Stimulated activated CD8-positive, alpha-beta memory T cell treated with anti-CD3 and anti-CD28 coated beads, Interleukin-4, amount 100 ng/mL, for 1 hour (primary cell): ENCODE results near the gene ARHGEF3.
"Not testable (repeated sequence)": the region's sequence is repeated elsewhere in the genome, so short reads cannot be mapped to it uniquely, and the experiment has no call there.

Experiments
- DNase-seq, 2 donors: peaks; one replicate each; pipeline ENCODE4 v3.0.0-alpha.2; 2020; ENCODE audit warnings: low read depth in 2 of 2, low spot score in 1 of 2

ARHGEF3 gene

GRCh38 chr3:56775838-56776555, 25.8 kb downstream of the ARHGEF3 start:
- DNase-seq, result no peak

DNA sequence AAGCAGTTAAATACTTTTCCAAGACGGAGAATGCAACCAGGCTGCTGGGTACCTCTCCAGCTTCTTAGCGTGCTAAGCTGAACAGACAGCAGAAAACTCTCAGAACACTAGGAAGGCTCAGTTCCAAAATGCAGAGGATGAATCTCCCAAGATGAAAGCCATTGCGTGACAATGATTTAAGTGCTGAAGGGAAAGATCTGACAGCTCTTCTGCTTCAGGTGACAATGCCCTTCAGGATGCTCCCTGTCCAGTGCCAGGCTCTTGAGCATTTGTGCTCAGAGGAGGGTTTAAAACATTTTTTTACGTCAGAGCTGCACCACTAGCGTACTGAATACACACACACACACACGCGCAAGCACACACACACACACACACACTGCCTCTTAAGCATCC, 26.3 kb downstream of the ARHGEF3 start:
- DNase-seq, result no peak

DNA sequence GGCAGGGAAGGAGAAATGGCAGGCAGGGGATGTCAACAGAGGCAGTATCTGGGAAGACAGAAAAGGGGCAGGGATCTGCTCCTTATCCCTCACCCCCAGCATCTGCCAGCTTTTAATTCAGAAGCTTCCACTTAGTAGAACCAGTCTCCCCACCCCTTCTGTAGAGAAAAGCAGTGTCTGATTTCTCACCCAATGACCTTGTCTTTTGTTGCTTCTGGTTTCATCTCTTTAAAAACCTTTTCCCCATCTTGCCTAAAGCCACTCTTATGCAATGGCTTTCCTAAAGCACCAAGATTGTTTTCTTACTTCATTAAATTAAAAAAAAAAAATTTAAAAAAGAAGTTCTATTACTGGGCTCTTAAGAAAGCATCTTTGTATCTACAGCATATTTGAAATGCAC, 27.8 kb downstream of the ARHGEF3 start:
- DNase-seq, result no peak

GRCh38 chr3:56772952-56773938, 28.5 kb downstream of the ARHGEF3 start:
- no peak for DNase-seq

DNA sequence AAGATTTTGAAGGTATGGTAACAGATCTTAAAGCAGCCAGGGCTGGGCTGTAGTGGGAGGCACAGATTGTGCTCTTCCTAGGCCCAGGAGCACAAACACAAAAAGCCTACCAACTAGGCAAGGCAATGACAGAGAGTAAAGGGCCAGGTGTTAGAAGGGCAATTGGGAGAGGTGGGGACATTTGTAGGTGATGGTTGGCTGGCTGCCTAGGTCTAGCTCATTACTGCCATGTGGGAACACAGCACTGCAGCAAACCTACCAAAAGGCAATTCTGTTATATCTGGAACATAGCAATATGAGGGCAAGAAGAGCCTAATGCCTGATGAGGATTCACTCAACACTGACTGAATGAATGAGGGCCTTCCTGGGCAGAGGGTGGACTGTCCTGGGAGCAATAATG, 30.4 kb downstream of the ARHGEF3 start:
- no peak for DNase-seq

GRCh38 chr3:56769116-56769707, 32.5 kb downstream of the ARHGEF3 start:
- DNase-seq, result no peak

- no peak for DNase-seq
Measured at GRCh38 chr3:56764904-56765547, 36.7 kb downstream of the ARHGEF3 start.

- no peak for DNase-seq
Measured at GRCh38 chr3:56764184-56764583, 37.6 kb downstream of the ARHGEF3 start.

GRCh38 chr3:56763233-56763632, 38.5 kb downstream of the ARHGEF3 start:
- DNase-seq, result no peak

DNA sequence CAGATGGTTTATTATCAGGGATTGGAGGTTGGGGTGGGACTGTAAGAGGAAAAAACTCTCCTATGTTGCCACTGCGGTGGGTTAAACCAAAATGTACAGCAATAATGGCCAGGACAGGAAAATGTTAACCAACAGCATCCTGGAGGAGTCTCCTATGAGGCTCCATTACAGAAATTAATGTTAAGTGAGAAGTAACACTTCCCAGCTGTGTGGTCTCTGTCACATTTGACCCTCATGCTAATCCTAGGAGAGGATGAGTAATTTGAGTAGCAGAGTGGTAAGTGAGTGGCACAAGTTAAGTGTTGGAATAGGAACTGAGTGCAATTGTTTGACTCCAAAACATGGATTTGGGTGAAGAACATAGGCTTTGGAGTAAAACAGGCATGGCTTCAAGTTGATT, 39.0 kb downstream of the ARHGEF3 start:
- no peak for DNase-seq

DNA sequence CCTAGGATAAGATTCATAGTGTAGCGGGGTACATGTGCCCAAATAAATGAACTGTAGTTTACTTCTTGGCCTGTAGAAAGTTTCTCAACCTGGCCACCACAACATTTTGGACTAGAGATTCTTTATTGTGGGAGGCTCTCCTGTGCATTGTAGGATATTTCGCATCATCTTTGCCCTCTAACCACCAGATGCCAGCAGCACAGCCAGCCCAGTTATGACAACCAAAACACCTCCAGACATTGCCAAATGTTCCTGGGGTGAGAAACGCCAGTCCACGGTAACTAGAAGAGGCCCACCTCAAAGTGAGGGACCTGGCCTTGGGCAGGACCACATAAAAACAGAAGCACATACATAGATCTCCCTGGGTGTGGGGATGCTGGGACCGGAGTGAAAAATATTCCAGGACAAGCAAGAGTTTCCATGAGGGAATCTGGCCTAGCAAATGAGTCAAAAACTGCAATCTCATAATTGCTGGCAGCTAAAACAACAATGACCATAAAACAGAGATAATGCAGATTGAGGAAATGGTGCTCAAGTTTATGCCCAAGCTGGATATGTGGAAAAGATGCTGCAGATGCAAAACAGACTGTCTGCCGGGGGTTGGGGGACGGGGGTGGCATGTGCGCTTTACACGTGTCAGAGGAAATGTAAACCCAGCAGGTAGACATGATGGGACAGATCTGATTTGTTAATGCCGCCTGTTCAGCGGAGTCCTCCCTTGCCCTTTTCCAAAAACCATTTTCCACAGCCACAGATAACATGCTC, 39.7 kb downstream of the ARHGEF3 start:
- no peak for DNase-seq

DNA sequence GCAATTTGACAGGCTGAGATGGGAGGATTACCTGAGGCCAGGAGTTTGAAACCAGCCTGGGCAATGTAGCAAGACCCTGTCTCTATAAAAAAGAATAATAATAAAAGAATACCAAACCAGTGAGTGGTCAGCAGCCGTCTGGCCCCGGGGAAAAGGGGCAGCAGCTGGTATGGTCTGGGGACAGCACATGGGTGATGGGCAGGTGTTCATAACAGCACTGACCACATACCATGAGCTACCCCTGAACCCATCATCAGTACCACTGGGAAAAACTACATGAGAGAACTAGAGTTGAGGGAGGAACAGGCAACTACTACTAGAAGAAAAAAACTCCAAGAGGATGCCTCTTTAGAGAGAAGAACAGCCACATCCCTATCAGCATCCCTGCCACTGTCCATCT, 40.7 kb downstream of the ARHGEF3 start:
- no peak for DNase-seq

DNA sequence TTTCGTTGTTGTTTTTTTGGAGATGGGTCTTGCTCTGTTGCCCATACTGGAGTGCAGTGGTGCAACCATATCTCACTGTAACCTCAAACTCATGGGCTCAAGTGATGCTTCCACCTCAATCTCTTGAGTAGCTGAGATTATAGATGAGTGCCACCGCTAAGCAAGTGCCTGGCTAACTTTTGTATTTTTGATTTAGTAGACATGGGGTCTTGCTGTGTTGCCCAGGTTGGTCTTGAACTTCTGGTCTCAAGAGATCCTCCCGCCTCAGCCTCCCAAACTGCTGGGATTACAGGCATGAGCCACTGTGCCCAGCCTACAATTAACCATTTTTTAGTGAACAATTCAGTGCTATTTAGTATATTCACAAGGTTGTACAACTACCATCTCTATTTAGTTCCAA, 42.2 kb downstream of the ARHGEF3 start:
- DNase-seq, result no peak

DNA sequence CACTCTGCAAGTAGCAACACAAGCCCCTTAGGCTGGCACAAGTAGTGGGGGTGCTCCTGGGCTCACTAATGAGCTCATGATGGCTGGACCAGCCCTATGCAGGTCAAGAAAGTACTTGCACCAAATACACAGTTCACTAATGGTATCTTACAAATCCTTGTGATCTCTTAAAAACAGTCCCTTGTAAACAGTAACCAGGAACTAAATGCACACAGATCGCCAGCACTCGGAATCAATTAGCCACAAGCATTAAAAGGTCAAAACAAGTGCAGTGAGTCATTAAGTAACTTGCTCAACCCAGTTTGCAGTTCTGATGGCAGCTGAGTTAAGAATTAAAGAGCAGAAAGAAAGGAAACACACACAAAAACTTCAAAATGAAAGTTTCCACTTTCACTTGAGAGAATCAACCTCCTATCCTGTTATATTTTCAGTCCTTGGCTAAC, 43.2 kb downstream of the ARHGEF3 start:
- DNase-seq, result no peak

DNA sequence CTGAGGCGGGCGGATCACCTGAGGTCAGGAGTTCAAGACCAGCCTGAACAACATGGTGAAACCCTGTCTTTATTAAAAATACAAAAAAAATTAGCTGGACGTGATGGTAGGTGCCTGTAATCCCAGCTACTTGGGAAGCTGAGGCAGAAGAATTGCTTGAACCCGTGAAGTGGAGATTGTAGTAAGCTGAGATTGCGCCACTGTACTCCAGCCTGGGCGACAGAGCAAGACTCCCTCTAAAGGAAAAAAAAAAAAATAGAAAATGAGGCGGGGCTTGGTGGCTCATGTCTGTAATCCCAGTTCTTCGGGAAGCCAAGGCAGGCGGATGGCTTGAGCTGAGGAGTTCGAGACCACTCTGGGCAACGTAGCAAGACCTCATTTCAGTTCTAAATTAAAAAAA, 43.7 kb downstream of the ARHGEF3 start:
- DNase-seq, result not testable (repeated sequence)

GRCh38 chr3:56754741-56755417, 46.9 kb downstream of the ARHGEF3 start:
- DNase-seq, result no peak

DNA sequence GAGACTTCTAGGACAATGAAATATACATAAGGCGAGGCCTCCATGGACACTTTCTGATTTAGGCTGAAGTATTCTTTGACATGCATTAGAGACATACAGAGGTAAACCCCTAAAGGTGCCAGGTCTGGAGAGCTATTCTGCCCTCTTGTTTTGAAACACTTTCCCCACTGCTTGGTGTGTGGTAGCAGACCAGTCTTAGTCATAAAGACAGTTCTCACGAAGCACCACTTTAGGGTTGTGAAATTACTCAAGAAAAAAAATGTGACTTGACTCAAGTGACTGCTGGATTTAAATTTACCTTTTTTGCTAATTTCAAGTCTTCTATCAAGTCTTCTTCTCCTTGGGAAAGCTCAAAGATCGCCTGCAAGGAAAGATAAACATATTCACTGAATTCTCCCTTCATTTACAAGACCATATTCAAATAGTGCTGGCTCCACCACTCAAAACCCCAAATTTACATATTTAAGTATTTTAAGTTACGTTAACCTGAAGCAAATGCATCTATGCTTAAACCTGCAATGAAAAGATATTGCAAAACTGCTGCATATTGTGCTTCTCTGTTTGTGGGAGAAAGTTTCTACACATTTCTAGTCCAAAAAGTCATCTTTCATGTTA, 48.4 kb downstream of the ARHGEF3 start:
- DNase-seq, result no peak

DNA sequence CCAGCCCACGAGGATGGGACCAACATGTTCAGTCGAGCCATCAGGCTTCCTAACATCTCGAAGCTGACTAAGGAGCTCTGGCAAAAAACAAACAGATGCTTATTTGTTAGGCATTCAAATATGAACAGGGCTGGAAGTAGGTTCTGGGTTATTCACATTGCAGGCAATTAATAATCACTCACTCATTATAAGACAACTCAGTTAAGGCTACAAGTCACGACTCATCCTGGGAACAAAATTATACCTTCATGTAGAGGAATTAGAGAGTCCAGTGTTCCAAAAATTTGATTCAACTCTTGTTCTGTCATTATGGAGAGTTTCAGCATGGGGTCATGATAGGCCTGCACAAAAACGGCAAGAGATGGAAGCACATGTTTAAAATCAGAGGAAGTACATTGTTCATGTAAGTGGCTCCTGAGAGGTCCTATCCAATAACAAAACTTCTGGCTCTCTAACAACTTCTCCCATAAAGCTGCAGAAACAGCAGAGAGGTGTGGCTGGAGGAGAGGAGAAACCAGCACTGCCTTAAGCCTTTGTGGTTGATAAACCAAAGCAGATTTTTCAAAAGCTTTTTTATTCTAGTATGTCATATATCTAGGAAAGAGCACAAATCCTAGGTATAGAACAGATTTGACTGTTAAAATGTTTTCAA, 50.6 kb downstream of the ARHGEF3 start:
- no peak for DNase-seq

DNA sequence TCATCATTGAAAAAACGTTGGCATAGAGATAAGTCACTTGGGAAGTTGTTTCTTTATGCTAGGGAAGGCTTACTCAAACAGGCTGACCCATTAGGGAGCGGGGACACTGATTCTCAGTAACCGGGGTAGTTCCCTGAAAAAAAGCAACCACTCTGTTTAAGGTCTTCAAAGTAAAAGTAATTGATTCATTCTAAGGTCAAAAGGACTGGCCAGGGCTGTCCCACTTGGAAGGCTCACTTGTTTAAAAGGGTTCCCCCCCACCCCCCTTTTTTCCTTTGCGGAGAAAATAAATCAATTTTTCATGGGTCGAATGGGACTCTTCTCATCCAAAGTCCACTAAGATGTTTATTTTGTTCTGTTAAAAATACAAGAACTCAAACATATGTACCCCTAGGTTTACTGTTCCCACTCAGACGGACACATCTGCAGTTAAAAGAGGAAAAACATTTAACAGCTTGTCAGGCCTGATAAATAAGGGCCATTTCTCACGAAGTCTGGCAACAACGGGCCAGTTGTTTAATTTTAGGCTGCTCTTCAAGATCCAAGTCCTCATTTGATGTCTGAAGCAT, 53.0 kb downstream of the ARHGEF3 start:
- no peak for DNase-seq
